GM23338 (cell line): ENCODE data around the gene MORC2. TPM values are rescaled to one million over a fixed set of nuclear protein-coding genes. Genes with fewer than 3 reads are reported as not detected.

Experiments
- ATAC-seq: fragments of 200-7000 bp; cut with Tn5 transposase; 3 replicates; pipeline ENCODE4 v1.9.1; 2020
- DNase-seq: peaks from one replicate; pipeline ENCODE4 v3.0.0-alpha.2; 2015; ENCODE audit warnings: low spot score
- H2AFZ ChIP-seq: fragments of 200-600 bp; sonication (generic); 2 replicates; pipeline ENCODE4 v1.8.0; 2016; ENCODE audit warnings: antibody characterized with exemption, mild to moderate bottlenecking, moderate library complexity
- H3F3A ChIP-seq: fragments of 200-600 bp; sonication (generic); replicated peaks from 2 replicates; pipeline ENCODE4 v1.8.0; 2017; ENCODE audit warnings: antibody characterized with exemption, mixed run types, low read depth
- H3K27ac ChIP-seq: fragments of 200-600 bp; sonication (generic); 2 replicates; pipeline ENCODE4 v1.6.1; 2016; ENCODE audit warnings: low read depth
- H3K27me3 ChIP-seq: fragments of 200-600 bp; sonication (generic); 2 replicates; pipeline ENCODE4 v1.8.0; 2016; ENCODE audit warnings: mild to moderate bottlenecking, mixed run types, moderate library complexity; ENCODE audit not compliant: insufficient read depth
- H3K36me3 ChIP-seq: fragments of 200-600 bp; sonication (generic); 2 replicates; pipeline ENCODE4 v1.8.0; 2016; ENCODE audit warnings: mild to moderate bottlenecking; ENCODE audit not compliant: insufficient read depth
- H3K4me1 ChIP-seq: fragments of 200-600 bp; sonication (generic); 2 replicates; pipeline ENCODE4 v1.8.0; 2016; ENCODE audit warnings: mild to moderate bottlenecking, moderate library complexity; ENCODE audit not compliant: insufficient read depth
- H3K4me2 ChIP-seq: fragments of 200-600 bp; sonication (generic); 2 replicates; pipeline ENCODE4 v1.7.1; 2017; ENCODE audit warnings: mixed run types
- H3K4me3 ChIP-seq: fragments of 200-600 bp; sonication (generic); 2 replicates; pipeline ENCODE4 v1.6.1; 2016; ENCODE audit warnings: mixed run types
- H3K79me2 ChIP-seq: fragments of 200-600 bp; sonication (generic); replicated peaks from 2 replicates; pipeline ENCODE4 v1.8.0; 2017; ENCODE audit warnings: mild to moderate bottlenecking; ENCODE audit not compliant: insufficient read depth
- H3K9me2 ChIP-seq: fragments of 200-600 bp; sonication (generic); 2 replicates; pipeline ENCODE4 v1.8.0; 2017; ENCODE audit not compliant: insufficient read depth
- H4K20me1 ChIP-seq: fragments of 200-600 bp; sonication (generic); replicated peaks from 2 replicates; pipeline ENCODE4 v1.8.0; 2017; ENCODE audit warnings: mild to moderate bottlenecking; ENCODE audit not compliant: insufficient read depth
- H3K27ac Mint-ChIP-seq: 2 replicates; pipeline ENCODE4 v1.8.0; 2020; ENCODE audit warnings: inconsistent platforms, mild to moderate bottlenecking, moderate library complexity, mixed read lengths
- H3K27me3 Mint-ChIP-seq: 3 replicates; pipeline ENCODE4 v1.8.0; 2022; ENCODE audit warnings: low read depth, mild to moderate bottlenecking, moderate library complexity, mixed read lengths, inconsistent platforms; ENCODE audit not compliant: insufficient read depth, poor library complexity
- H3K36me3 Mint-ChIP-seq: 3 replicates; pipeline ENCODE4 v1.8.0; 2021; ENCODE audit warnings: low read depth, mild to moderate bottlenecking, inconsistent platforms, moderate library complexity, mixed read lengths
- H3K4me1 Mint-ChIP-seq: 3 replicates; pipeline ENCODE4 v1.8.0; 2020; ENCODE audit warnings: mild to moderate bottlenecking, inconsistent platforms, mixed read lengths
- H3K4me3 Mint-ChIP-seq: 3 replicates; pipeline ENCODE4 v1.8.0; 2021; ENCODE audit warnings: moderate library complexity, mild to moderate bottlenecking, inconsistent platforms, mixed read lengths
- H3K9me3 Mint-ChIP-seq: 3 replicates; pipeline ENCODE4 v1.8.0; 2020; ENCODE audit warnings: moderate library complexity, mild to moderate bottlenecking, inconsistent platforms, mixed read lengths
- EZH2 ChIP-seq: fragments of 200-600 bp; sonication (generic); IDR thresholded peaks from one replicate; pipeline ENCODE4 v1.8.0; 2017; ENCODE audit warnings: antibody characterized with exemption, mild to moderate bottlenecking, low read depth; ENCODE audit not compliant: unreplicated experiment
- EZH2phosphoT487 ChIP-seq: fragments of 200-600 bp; sonication (generic); IDR thresholded peaks from one replicate; pipeline ENCODE4 v1.8.1; 2018; ENCODE audit warnings: antibody characterized with exemption; ENCODE audit not compliant: unreplicated experiment
- JUNB ChIP-seq: IDR thresholded peaks from one replicate; pipeline ENCODE4 v1.6.1; 2016; ENCODE audit warnings: antibody characterized with exemption; ENCODE audit not compliant: unreplicated experiment
- NANOG ChIP-seq: IDR thresholded peaks from 2 replicates; pipeline ENCODE4 v1.6.1; 2016; ENCODE audit warnings: antibody characterized with exemption, borderline replicate concordance
- POLR2AphosphoS5 ChIP-seq: IDR thresholded peaks from 2 replicates; pipeline ENCODE4 v1.6.1; 2016; ENCODE audit warnings: antibody characterized with exemption, low read depth
- REST ChIP-seq: IDR thresholded peaks from one replicate; pipeline ENCODE4 v1.6.1; 2018; ENCODE audit warnings: antibody characterized with exemption; ENCODE audit not compliant: unreplicated experiment
- STAT1 ChIP-seq: IDR thresholded peaks from one replicate; pipeline ENCODE4 v1.6.1; 2016; ENCODE audit warnings: antibody characterized with exemption; ENCODE audit not compliant: unreplicated experiment
- ZNF114 ChIP-seq: fragments of 250-450 bp; sonication (Bioruptor Pico); IDR thresholded peaks from 2 replicates; pipeline ENCODE4 v1.5.0; 2020; ENCODE audit warnings: mild to moderate bottlenecking, moderate library complexity
- polyA plus RNA-seq: library from polyadenylated mRNA; unstranded; fragments of >200 nt; fragmentation: Nextera tagmentation; extraction: Ambion mirVana; gene quantifications from 2 replicates; pipeline ENCODE4 v1.2.1, GENCODE V29; 2016
- total RNA-seq: library from RNA; depleted of rRNA; stranded (reverse); fragments of >200 nt; shearing (Covaris generic); gene quantifications from 2 replicates; pipeline ENCODE4 v1.2.3, GENCODE V29; 2014
- TF ChIP-seq, protein P1 (sequence below): fragments of 250-450 bp; sonication (Bioruptor Pico); IDR thresholded peaks from 2 replicates; pipeline ENCODE4 v1.5.0; 2020; ENCODE audit warnings: mild to moderate bottlenecking, moderate library complexity
- TF ChIP-seq, protein P2 (sequence below): IDR thresholded peaks from 2 replicates; pipeline ENCODE4 v1.6.1; 2016; ENCODE audit warnings: antibody characterized with exemption

Gene MORC2
- total and polyA plus RNA-seq, 2 experiments from 2014 or later, result 33.1 to 63.8 TPM

DNA sequence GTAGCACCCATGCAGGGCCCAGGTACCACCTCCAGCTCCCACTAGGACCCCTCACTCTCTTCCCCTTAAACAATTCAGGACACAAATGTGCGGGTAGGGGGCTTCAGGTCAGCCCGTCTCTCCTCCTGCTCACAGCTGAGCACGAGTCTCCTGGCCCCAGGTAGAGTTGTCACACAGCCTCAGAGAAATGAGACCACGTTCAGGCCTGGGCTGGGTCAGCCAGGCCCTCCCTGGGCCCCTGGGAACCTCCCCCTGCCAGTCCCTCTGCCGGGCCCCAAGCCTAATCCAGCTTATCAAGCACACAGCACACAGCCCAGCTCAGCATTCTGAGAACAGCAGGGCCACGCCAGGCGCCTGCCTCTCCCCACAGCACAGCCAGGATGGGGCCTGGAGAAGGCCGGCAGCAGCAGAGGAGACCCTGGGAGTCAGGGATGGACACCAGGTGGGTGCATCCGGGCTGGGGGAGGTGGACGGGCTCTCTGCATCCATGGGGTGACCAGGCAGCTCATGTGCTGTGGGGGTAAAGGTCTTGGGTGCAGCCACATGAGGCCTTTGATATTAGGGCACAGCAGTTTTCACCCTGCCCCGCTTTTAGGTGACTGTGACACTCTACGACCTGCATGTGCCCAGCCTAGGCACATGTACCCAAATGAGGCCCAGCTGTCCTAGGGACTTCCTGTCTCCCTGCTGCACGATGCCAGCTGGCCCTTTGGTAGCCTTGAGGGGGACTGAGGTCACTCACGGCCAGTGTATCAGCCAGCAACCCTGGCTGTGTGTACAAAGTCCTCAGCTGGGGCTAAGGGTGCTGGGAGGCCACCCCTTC lies 87.0 kb downstream of the MORC2 start (continued):
- TF ChIP-seq, protein P1, sequence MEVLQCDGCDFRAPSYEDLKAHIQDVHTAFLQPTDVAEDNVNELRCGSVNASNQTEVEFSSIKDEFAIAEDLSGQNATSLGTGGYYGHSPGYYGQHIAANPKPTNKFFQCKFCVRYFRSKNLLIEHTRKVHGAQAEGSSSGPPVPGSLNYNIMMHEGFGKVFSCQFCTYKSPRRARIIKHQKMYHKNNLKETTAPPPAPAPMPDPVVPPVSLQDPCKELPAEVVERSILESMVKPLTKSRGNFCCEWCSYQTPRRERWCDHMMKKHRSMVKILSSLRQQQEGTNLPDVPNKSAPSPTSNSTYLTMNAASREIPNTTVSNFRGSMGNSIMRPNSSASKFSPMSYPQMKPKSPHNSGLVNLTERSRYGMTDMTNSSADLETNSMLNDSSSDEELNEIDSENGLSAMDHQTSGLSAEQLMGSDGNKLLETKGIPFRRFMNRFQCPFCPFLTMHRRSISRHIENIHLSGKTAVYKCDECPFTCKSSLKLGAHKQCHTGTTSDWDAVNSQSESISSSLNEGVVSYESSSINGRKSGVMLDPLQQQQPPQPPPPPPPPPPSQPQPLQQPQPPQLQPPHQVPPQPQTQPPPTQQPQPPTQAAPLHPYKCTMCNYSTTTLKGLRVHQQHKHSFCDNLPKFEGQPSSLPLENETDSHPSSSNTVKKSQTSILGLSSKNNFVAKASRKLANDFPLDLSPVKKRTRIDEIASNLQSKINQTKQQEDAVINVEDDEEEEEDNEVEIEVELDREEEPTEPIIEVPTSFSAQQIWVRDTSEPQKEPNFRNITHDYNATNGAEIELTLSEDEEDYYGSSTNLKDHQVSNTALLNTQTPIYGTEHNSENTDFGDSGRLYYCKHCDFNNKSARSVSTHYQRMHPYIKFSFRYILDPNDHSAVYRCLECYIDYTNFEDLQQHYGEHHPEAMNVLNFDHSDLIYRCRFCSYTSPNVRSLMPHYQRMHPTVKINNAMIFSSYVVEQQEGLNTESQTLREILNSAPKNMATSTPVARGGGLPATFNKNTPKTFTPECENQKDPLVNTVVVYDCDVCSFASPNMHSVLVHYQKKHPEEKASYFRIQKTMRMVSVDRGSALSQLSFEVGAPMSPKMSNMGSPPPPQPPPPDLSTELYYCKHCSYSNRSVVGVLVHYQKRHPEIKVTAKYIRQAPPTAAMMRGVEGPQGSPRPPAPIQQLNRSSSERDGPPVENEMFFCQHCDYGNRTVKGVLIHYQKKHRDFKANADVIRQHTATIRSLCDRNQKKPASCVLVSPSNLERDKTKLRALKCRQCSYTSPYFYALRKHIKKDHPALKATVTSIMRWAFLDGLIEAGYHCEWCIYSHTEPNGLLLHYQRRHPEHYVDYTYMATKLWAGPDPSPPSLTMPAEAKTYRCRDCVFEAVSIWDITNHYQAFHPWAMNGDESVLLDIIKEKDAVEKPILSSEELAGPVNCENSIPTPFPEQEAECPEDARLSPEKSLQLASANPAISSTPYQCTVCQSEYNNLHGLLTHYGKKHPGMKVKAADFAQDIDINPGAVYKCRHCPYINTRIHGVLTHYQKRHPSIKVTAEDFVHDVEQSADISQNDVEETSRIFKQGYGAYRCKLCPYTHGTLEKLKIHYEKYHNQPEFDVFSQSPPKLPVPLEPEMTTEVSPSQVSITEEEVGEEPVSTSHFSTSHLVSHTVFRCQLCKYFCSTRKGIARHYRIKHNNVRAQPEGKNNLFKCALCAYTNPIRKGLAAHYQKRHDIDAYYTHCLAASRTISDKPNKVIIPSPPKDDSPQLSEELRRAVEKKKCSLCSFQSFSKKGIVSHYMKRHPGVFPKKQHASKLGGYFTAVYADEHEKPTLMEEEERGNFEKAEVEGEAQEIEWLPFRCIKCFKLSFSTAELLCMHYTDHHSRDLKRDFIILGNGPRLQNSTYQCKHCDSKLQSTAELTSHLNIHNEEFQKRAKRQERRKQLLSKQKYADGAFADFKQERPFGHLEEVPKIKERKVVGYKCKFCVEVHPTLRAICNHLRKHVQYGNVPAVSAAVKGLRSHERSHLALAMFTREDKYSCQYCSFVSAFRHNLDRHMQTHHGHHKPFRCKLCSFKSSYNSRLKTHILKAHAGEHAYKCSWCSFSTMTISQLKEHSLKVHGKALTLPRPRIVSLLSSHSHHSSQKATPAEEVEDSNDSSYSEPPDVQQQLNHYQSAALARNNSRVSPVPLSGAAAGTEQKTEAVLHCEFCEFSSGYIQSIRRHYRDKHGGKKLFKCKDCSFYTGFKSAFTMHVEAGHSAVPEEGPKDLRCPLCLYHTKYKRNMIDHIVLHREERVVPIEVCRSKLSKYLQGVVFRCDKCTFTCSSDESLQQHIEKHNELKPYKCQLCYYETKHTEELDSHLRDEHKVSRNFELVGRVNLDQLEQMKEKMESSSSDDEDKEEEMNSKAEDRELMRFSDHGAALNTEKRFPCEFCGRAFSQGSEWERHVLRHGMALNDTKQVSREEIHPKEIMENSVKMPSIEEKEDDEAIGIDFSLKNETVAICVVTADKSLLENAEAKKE (CRISPR knock-in tag), result no peak
- no peak for TF ChIP-seq NANOG

DNA sequence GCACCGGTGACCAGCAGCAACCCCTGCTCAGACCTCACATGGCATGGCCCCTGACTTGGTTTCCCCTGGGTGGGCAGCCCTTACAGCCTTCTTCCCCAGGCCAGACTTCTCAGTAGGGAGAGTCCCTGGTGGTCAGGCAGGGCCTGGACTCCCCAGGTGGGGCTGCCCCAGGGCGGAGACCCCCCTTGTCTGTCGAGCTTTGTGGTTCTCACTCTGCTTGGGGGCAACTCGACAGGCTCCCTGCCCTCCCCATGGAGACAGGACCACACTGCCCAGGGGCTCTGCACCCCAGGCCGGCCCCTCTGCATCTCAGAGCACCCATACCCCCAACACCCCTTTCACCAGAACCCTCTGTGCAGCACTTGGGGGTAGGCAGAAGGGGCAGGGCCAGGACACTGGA lies 87.7 kb downstream of the MORC2 start:
- no peaks in the 10 kb centered on the region for H4K20me1 ChIP-seq
- H3K36me3 Mint-ChIP-seq, result no peaks in the 10 kb centered on the region; the same call in 2 of the 3 replicates
- no peaks in the 10 kb centered on the region for H3K9me2 ChIP-seq
- no peaks in the 10 kb centered on the region for H3K36me3 ChIP-seq
- H3K4me3 Mint-ChIP-seq, result no peak overlapping the region
- ATAC-seq, result no peak
- H3K27me3 Mint-ChIP-seq, result peaks cover 2% of the 10 kb centered on the region
- DNase-seq, result no peak
- H3K27ac ChIP-seq, result no peak overlapping the region
- no peaks in the 10 kb centered on the region for H3K79me2 ChIP-seq
- H2AFZ ChIP-seq, result no peak overlapping the region
- H3K9me3 Mint-ChIP-seq, result no peaks in the 10 kb centered on the region
- H3K4me1 ChIP-seq, result no peaks in the 10 kb centered on the region
- H3K4me3 ChIP-seq, result no peak overlapping the region
- peaks cover 8% of the 10 kb centered on the region for H3K4me1 Mint-ChIP-seq
- H3F3A ChIP-seq, result no peaks in the 10 kb centered on the region
- H3K27me3 ChIP-seq, result no peaks in the 10 kb centered on the region
- no peak overlapping the region for H3K27ac Mint-ChIP-seq
- no peak overlapping the region for H3K4me2 ChIP-seq
- TF ChIP-seq JUNB (no peak), EZH2 (no peak), EZH2phosphoT487 (no peak), POLR2AphosphoS5 (no peak), ZNF114 (CRISPR knock-in tag) (no peak), REST (no peak), STAT1 (no peak)
- TF ChIP-seq, protein P2, sequence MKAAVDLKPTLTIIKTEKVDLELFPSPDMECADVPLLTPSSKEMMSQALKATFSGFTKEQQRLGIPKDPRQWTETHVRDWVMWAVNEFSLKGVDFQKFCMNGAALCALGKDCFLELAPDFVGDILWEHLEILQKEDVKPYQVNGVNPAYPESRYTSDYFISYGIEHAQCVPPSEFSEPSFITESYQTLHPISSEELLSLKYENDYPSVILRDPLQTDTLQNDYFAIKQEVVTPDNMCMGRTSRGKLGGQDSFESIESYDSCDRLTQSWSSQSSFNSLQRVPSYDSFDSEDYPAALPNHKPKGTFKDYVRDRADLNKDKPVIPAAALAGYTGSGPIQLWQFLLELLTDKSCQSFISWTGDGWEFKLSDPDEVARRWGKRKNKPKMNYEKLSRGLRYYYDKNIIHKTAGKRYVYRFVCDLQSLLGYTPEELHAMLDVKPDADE, result no peak
